GM12872 (cell line): Measurements from ENCODE around the gene MAMDC2.

ENCODE experiments used
- CTCF ChIP-seq: IDR thresholded peaks from 3 replicates; pipeline ENCODE4 v1.5.1; 2011; ENCODE audit warnings: low read depth, mild to moderate bottlenecking, low read length, moderate library complexity; ENCODE audit not compliant: insufficient read depth

The MAMDC2 gene

GRCh38 chr9:70040376-70040903, 3.2 kb upstream of the MAMDC2 start:
- TF ChIP-seq CTCF = no peak

GRCh38 chr9:70042461-70043215, 1.0 kb upstream of the MAMDC2 start:
- no peak for TF ChIP-seq CTCF

GRCh38 chr9:70043285-70043684, 363 bp upstream of the MAMDC2 start:
- no peak for TF ChIP-seq CTCF

GRCh38 chr9:70044490-70045307, 1.1 kb downstream of the MAMDC2 start:
- no peak for TF ChIP-seq CTCF

- no peak for TF ChIP-seq CTCF
Measured at GRCh38 chr9:70045452-70045851, 1.8 kb downstream of the MAMDC2 start.

GRCh38 chr9:70046274-70047070, 2.8 kb downstream of the MAMDC2 start:
- no peak for TF ChIP-seq CTCF

- TF ChIP-seq CTCF = no peak
Measured at GRCh38 chr9:70049236-70049635, 5.6 kb downstream of the MAMDC2 start.
